IMR-90 (cell line): ENCODE data around the gene MICAL2.

Source experiments
- BHLHE40 ChIP-seq: fragments of 150-350 bp; IDR thresholded peaks from 2 replicates; pipeline ENCODE4 v1.6.1; 2016; ENCODE audit warnings: mild to moderate bottlenecking, low read depth, low read length
- CEBPB ChIP-seq: IDR thresholded peaks from 2 replicates; pipeline ENCODE4 v1.6.1; 2012; ENCODE audit warnings: low read depth, low read length, improper control_type of control experiment
- CTCF ChIP-seq: conservative IDR thresholded peaks from 2 replicates; pipeline ENCODE4 v1.5.1; 2012; ENCODE audit warnings: mild to moderate bottlenecking, low read depth, low read length, improper control_type of control experiment
- MAFK ChIP-seq: IDR thresholded peaks from 2 replicates; pipeline ENCODE4 v1.6.1; 2012; ENCODE audit warnings: low read depth, low read length, improper control_type of control experiment
- POLR2A ChIP-seq: IDR thresholded peaks from 2 replicates; pipeline ENCODE4 v1.6.1; 2012; ENCODE audit warnings: mild to moderate bottlenecking, low read depth, low read length
- RAD21 ChIP-seq: IDR thresholded peaks from 2 replicates; pipeline ENCODE4 v1.6.1; 2012; ENCODE audit warnings: low read length, improper control_type of control experiment
- RCOR1 ChIP-seq: IDR thresholded peaks from 2 replicates; pipeline ENCODE4 v1.6.1; 2012; ENCODE audit warnings: mild to moderate bottlenecking, low read length, improper control_type of control experiment; ENCODE audit not compliant: insufficient replicate concordance
- RFX5 ChIP-seq: IDR thresholded peaks from 2 replicates; pipeline ENCODE4 v1.8.0; 2012; ENCODE audit warnings: low read depth, mild to moderate bottlenecking, low read length, moderate library complexity

- TF ChIP-seq CTCF (no peak), BHLHE40 (no peak), MAFK (no peak), RCOR1 (no peak), RFX5 (no peak), POLR2A (no peak), RAD21 (no peak), CEBPB (no peak)
Measured at GRCh38 chr11:12156301-12157140, 46.1 kb downstream of the MICAL2 start.
